Neural progenitor cell (in vitro differentiated cells): ENCODE data around the gene COPA. TPM values are rescaled to one million over a fixed set of nuclear protein-coding genes. Genes with fewer than 3 reads are reported as not detected.
A peak's percentile ranks its signal among the peaks of the same experiment; 100 is the strongest.

ENCODE experiments used
- DNase-seq: peaks from one replicate; pipeline ENCODE4 v3.0.0-alpha.2; 2016; ENCODE audit warnings: low spot score
- H2AFZ ChIP-seq: fragments of 200-600 bp; sonication (generic); replicated peaks from 2 replicates; pipeline ENCODE4 v1.6.1; 2016; ENCODE audit warnings: antibody characterized with exemption
- H3F3A ChIP-seq: fragments of 200-600 bp; sonication (generic); 2 replicates; pipeline ENCODE4 v1.6.1; 2016; ENCODE audit warnings: antibody characterized with exemption, low read depth
- H3K27ac ChIP-seq: fragments of 200-600 bp; sonication (generic); 2 replicates; pipeline ENCODE4 v1.5.1; 2016; ENCODE audit warnings: mild to moderate bottlenecking
- H3K27me3 ChIP-seq: fragments of 200-600 bp; sonication (generic); 2 replicates; pipeline ENCODE4 v1.6.1; 2016; ENCODE audit warnings: mild to moderate bottlenecking, moderate library complexity
- H3K36me3 ChIP-seq: fragments of 200-600 bp; sonication (generic); 2 replicates; pipeline ENCODE4 v1.5.1; 2016
- H3K4me1 ChIP-seq: fragments of 200-600 bp; sonication (generic); 2 replicates; pipeline ENCODE4 v1.6.1; 2016; ENCODE audit warnings: mixed run types
- H3K4me2 ChIP-seq: fragments of 200-600 bp; sonication (generic); 2 replicates; pipeline ENCODE4 v1.6.1; 2016
- H3K4me3 ChIP-seq: fragments of 200-600 bp; sonication (generic); 2 replicates; pipeline ENCODE4 v1.5.1; 2016
- H3K79me2 ChIP-seq: fragments of 200-600 bp; sonication (generic); 2 replicates; pipeline ENCODE4 v1.6.1; 2016; ENCODE audit warnings: low read depth
- H3K9ac ChIP-seq: fragments of 200-600 bp; sonication (generic); 2 replicates; pipeline ENCODE4 v1.6.1; 2016
- H3K9me3 ChIP-seq: fragments of 200-600 bp; sonication (generic); 2 replicates; pipeline ENCODE4 v1.5.1; 2016; ENCODE audit warnings: low read depth
- H4K20me1 ChIP-seq: fragments of 200-600 bp; sonication (generic); 2 replicates; pipeline ENCODE4 v1.6.1; 2016; ENCODE audit warnings: low read depth
- H3K27ac Mint-ChIP-seq: 3 replicates; pipeline ENCODE4 v1.8.0; 2021; ENCODE audit warnings: mixed read lengths
- H3K27me3 Mint-ChIP-seq: 2 replicates; pipeline ENCODE4 v1.8.0; 2022; ENCODE audit warnings: low read depth, mild to moderate bottlenecking, inconsistent platforms, moderate library complexity, mixed read lengths; ENCODE audit not compliant: insufficient read depth
- H3K36me3 Mint-ChIP-seq: 3 replicates; pipeline ENCODE4 v1.8.0; 2021; ENCODE audit warnings: mixed read lengths
- H3K4me1 Mint-ChIP-seq: 3 replicates; pipeline ENCODE4 v1.8.0; 2021; ENCODE audit warnings: mixed read lengths
- H3K4me3 Mint-ChIP-seq: 3 replicates; pipeline ENCODE4 v1.8.0; 2021; ENCODE audit warnings: mild to moderate bottlenecking, moderate library complexity, mixed read lengths
- H3K9me3 Mint-ChIP-seq: 3 replicates; pipeline ENCODE4 v1.8.0; 2020; ENCODE audit warnings: mixed read lengths
- CTCF ChIP-seq: fragments of 200-600 bp; sonication (generic); IDR thresholded peaks from 2 replicates; pipeline ENCODE4 v1.5.1; 2017; ENCODE audit warnings: antibody characterized with exemption, mild to moderate bottlenecking
- EZH2 ChIP-seq: fragments of 200-600 bp; sonication (generic); IDR thresholded peaks from 2 replicates; pipeline ENCODE4 v1.6.1; 2017; ENCODE audit warnings: antibody characterized with exemption, mild to moderate bottlenecking, moderate library complexity
- EZH2phosphoT487 ChIP-seq: fragments of 200-600 bp; sonication (generic); IDR thresholded peaks from 2 replicates; pipeline ENCODE4 v1.6.1; 2017; ENCODE audit warnings: antibody characterized with exemption
- total RNA-seq: library from RNA; depleted of rRNA; stranded (reverse); fragments of >200 nt; gene quantifications from 2 replicates; pipeline ENCODE4 v1.2.3, GENCODE V29; 2015; ENCODE audit warnings: low replicate concordance

COPA gene
- total RNA-seq, 1 donor from 2014 or later, result 82.6 TPM

DNA sequence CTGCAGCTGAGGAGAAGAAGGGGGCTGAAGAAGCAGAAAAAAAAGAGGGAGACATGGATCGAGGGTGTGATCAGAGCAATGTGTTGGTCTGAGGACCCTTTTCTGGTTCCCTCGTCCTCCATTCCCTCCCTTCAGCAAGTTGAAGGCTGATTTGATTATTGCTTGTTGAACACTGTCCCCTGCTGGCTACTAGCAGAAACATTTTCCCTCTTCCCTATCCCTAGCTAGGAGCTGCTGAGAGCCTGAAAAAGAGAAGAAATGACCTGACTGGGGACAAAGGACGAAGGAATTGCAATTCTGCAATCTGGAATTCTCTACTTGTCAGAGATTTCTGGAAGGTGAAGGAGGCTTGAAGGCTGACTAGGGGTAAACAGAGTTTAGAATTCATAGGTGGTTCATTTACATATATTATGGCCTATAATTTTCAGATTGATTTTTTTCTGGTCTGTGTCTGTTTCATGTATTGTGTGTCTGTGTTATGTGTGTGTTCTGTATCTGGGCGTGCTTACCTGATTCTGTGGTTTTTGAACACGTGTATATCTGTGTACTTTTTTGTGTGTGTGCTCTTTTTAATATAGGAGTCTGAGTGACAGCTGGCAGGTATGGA is 33.6 kb upstream of the COPA start:
- TF ChIP-seq CTCF, result peak; percentile 92
- no peak for TF ChIP-seq EZH2phosphoT487
- H3K27me3 Mint-ChIP-seq, result peaks cover 6% of the 10 kb centered on the region
- peaks cover 40% of the 10 kb centered on the region for H3K4me1 Mint-ChIP-seq
- Histone ChIP-seq H3K4me1 (peaks cover 27% of the 10 kb centered on the region), H3K27me3 (no peaks in the 10 kb centered on the region), H3K9me3 (no peaks in the 10 kb centered on the region), H2AFZ (peak overlapping the region; percentile 79), H3K27ac (peak overlapping the region; percentile 92), H3K79me2 (no peaks in the 10 kb centered on the region), H3K4me2 (peak overlapping the region; percentile 74), H4K20me1 (no peaks in the 10 kb centered on the region), H3K9ac (no peak overlapping the region), H3K4me3 (peak overlapping the region; percentile 28), H3K36me3 (no peaks in the 10 kb centered on the region), H3F3A (peaks cover 29% of the 10 kb centered on the region)
- DNase-seq, result peak; percentile 85
- peak overlapping the region; percentile 61 for H3K4me3 Mint-ChIP-seq
- peak overlapping the region; percentile 91 for H3K27ac Mint-ChIP-seq
- H3K9me3 Mint-ChIP-seq, result no peaks in the 10 kb centered on the region
- no peaks in the 10 kb centered on the region for H3K36me3 Mint-ChIP-seq

GRCh38 chr1:160375788-160376524 is 32.9 kb upstream of the COPA start:
- no peak overlapping the region for H3K9ac ChIP-seq
- no peaks in the 10 kb centered on the region for H3K36me3 ChIP-seq
- H3K4me3 ChIP-seq, result peak overlapping the region; percentile 28
- Mint-ChIP-seq H3K36me3 (no peaks in the 10 kb centered on the region), H3K4me1 (peaks cover 46% of the 10 kb centered on the region), H3K4me3 (peak overlapping the region; percentile 61), H3K27ac (peak overlapping the region; percentile 91), H3K27me3 (peaks cover 9% of the 10 kb centered on the region), H3K9me3 (no peaks in the 10 kb centered on the region)
- peaks cover 29% of the 10 kb centered on the region for H3F3A ChIP-seq
- peak overlapping the region; percentile 74 for H3K4me2 ChIP-seq
- H3K27me3 ChIP-seq, result no peaks in the 10 kb centered on the region
- peak; percentile 78 for DNase-seq
- H4K20me1 ChIP-seq, result no peaks in the 10 kb centered on the region
- H3K4me1 ChIP-seq, result peaks cover 33% of the 10 kb centered on the region
- TF ChIP-seq EZH2phosphoT487, result no peak
- TF ChIP-seq CTCF, result no peak
- TF ChIP-seq EZH2, result no peak
- H2AFZ ChIP-seq, result peak overlapping the region; percentile 79
- H3K27ac ChIP-seq, result peak overlapping the region; percentile 92
- no peaks in the 10 kb centered on the region for H3K79me2 ChIP-seq
- H3K9me3 ChIP-seq, result no peaks in the 10 kb centered on the region

DNA sequence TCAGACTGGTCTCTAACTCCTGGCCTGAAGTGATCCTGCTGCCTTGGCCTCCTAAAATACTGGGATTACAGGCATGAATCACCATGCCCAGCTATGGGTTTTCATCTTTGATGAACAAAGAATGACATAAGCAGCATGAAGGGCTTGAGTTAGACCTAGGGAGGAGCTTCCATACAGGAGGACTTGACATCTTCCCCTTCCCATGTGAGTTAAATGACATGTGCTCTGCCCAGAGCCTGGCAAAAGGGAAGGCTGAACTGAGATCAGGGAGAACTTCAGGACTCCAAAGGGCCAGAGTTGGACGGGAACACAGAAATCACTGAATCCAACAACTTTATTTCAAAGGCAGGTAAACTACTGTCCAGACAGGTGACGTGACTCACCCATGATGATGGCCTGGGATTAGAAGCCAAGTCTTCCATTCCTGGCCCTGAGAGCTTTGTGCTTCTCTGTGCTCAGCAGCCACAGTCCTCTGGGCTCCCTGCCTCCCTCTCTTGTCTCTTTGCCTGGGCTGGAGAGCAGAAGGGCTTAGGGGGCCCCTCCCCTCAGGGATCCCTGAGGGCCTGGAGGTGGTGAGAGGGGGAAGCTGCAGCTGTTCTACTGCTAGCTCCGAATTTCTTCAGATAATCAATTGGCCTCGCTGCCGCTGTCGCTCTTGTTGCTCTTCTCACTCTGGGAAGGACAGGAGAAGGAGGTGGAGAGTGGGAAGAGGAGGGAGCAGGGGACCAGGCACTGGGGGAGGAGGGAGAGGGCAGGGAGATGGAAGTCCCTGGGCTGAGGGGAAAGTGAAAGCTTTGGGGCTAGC is 31.5 kb upstream of the COPA start:
- H3K79me2 ChIP-seq, result no peaks in the 10 kb centered on the region
- H3K9me3 ChIP-seq, result no peaks in the 10 kb centered on the region
- no peak overlapping the region for H3K9ac ChIP-seq
- H3K27ac ChIP-seq, result peak overlapping the region; percentile 92
- H3K4me3 Mint-ChIP-seq, result peak overlapping the region; percentile 66
- H2AFZ ChIP-seq, result peak overlapping the region; percentile 79
- DNase-seq, result peak; percentile 81
- peaks cover 29% of the 10 kb centered on the region for H3F3A ChIP-seq
- H3K4me1 ChIP-seq, result peaks cover 34% of the 10 kb centered on the region
- H3K27ac Mint-ChIP-seq, result peak overlapping the region; percentile 91
- H3K27me3 Mint-ChIP-seq, result peaks cover 7% of the 10 kb centered on the region
- TF ChIP-seq EZH2 (no peak), EZH2phosphoT487 (no peak), CTCF (no peak)
- H3K9me3 Mint-ChIP-seq, result no peaks in the 10 kb centered on the region
- no peaks in the 10 kb centered on the region for H3K36me3 ChIP-seq
- peak overlapping the region; percentile 74 for H3K4me2 ChIP-seq
- peak overlapping the region; percentile 29 for H3K4me3 ChIP-seq
- H4K20me1 ChIP-seq, result no peaks in the 10 kb centered on the region
- no peaks in the 10 kb centered on the region for H3K36me3 Mint-ChIP-seq
- H3K27me3 ChIP-seq, result no peaks in the 10 kb centered on the region
- peaks cover 46% of the 10 kb centered on the region for H3K4me1 Mint-ChIP-seq
